Neural progenitor cell (in vitro differentiated cells): ENCODE results near the gene SCN7A. TPM values are rescaled to one million over a fixed set of nuclear protein-coding genes. Genes with fewer than 3 reads are reported as not detected.

ENCODE experiments used
- DNase-seq: peaks from one replicate; pipeline ENCODE4 v3.0.0-alpha.2; 2016; ENCODE audit warnings: low spot score
- H2AFZ ChIP-seq: fragments of 200-600 bp; sonication (generic); replicated peaks from 2 replicates; pipeline ENCODE4 v1.6.1; 2016; ENCODE audit warnings: antibody characterized with exemption
- H3F3A ChIP-seq: fragments of 200-600 bp; sonication (generic); 2 replicates; pipeline ENCODE4 v1.6.1; 2016; ENCODE audit warnings: antibody characterized with exemption, low read depth
- H3K27ac ChIP-seq: fragments of 200-600 bp; sonication (generic); 2 replicates; pipeline ENCODE4 v1.5.1; 2016; ENCODE audit warnings: mild to moderate bottlenecking
- H3K27me3 ChIP-seq: fragments of 200-600 bp; sonication (generic); 2 replicates; pipeline ENCODE4 v1.6.1; 2016; ENCODE audit warnings: mild to moderate bottlenecking, moderate library complexity
- H3K36me3 ChIP-seq: fragments of 200-600 bp; sonication (generic); 2 replicates; pipeline ENCODE4 v1.5.1; 2016
- H3K4me1 ChIP-seq: fragments of 200-600 bp; sonication (generic); 2 replicates; pipeline ENCODE4 v1.6.1; 2016; ENCODE audit warnings: mixed run types
- H3K4me2 ChIP-seq: fragments of 200-600 bp; sonication (generic); 2 replicates; pipeline ENCODE4 v1.6.1; 2016
- H3K4me3 ChIP-seq: fragments of 200-600 bp; sonication (generic); 2 replicates; pipeline ENCODE4 v1.5.1; 2016
- H3K79me2 ChIP-seq: fragments of 200-600 bp; sonication (generic); 2 replicates; pipeline ENCODE4 v1.6.1; 2016; ENCODE audit warnings: low read depth
- H3K9ac ChIP-seq: fragments of 200-600 bp; sonication (generic); 2 replicates; pipeline ENCODE4 v1.6.1; 2016
- H3K9me3 ChIP-seq: fragments of 200-600 bp; sonication (generic); 2 replicates; pipeline ENCODE4 v1.5.1; 2016; ENCODE audit warnings: low read depth
- H4K20me1 ChIP-seq: fragments of 200-600 bp; sonication (generic); 2 replicates; pipeline ENCODE4 v1.6.1; 2016; ENCODE audit warnings: low read depth
- H3K27ac Mint-ChIP-seq: 3 replicates; pipeline ENCODE4 v1.8.0; 2021; ENCODE audit warnings: mixed read lengths
- H3K27me3 Mint-ChIP-seq: 2 replicates; pipeline ENCODE4 v1.8.0; 2022; ENCODE audit warnings: low read depth, mild to moderate bottlenecking, inconsistent platforms, moderate library complexity, mixed read lengths; ENCODE audit not compliant: insufficient read depth
- H3K36me3 Mint-ChIP-seq: 3 replicates; pipeline ENCODE4 v1.8.0; 2021; ENCODE audit warnings: mixed read lengths
- H3K4me1 Mint-ChIP-seq: 3 replicates; pipeline ENCODE4 v1.8.0; 2021; ENCODE audit warnings: mixed read lengths
- H3K4me3 Mint-ChIP-seq: 3 replicates; pipeline ENCODE4 v1.8.0; 2021; ENCODE audit warnings: mild to moderate bottlenecking, moderate library complexity, mixed read lengths
- H3K9me3 Mint-ChIP-seq: 3 replicates; pipeline ENCODE4 v1.8.0; 2020; ENCODE audit warnings: mixed read lengths
- EZH2 ChIP-seq: fragments of 200-600 bp; sonication (generic); IDR thresholded peaks from 2 replicates; pipeline ENCODE4 v1.6.1; 2017; ENCODE audit warnings: antibody characterized with exemption, mild to moderate bottlenecking, moderate library complexity
- EZH2phosphoT487 ChIP-seq: fragments of 200-600 bp; sonication (generic); IDR thresholded peaks from 2 replicates; pipeline ENCODE4 v1.6.1; 2017; ENCODE audit warnings: antibody characterized with exemption
- total RNA-seq: library from RNA; depleted of rRNA; stranded (reverse); fragments of >200 nt; gene quantifications from 2 replicates; pipeline ENCODE4 v1.2.3, GENCODE V29; 2015; ENCODE audit warnings: low replicate concordance
- TF ChIP-seq, protein P1 (sequence below): fragments of 200-600 bp; sonication (generic); IDR thresholded peaks from 2 replicates; pipeline ENCODE4 v1.5.1; 2017; ENCODE audit warnings: antibody characterized with exemption, mild to moderate bottlenecking

SCN7A gene
- total RNA-seq, 1 donor from 2014 or later: 1.0 TPM

GRCh38 chr2:166384774-166385173 lies 109.3 kb downstream of the SCN7A start:
- peaks cover 2% of the 10 kb centered on the region for H3K27me3 Mint-ChIP-seq
- H3K27ac Mint-ChIP-seq: no peak overlapping the region
- H3K36me3 ChIP-seq: no peaks in the 10 kb centered on the region

GRCh38 chr2:166382448-166382847 lies 111.6 kb downstream of the SCN7A start:
- no peak overlapping the region for H3K27ac ChIP-seq
- no peak overlapping the region for H3K27ac Mint-ChIP-seq
- no peak for DNase-seq

More at GRCh38 chr2:166384774-166385173, 109.3 kb downstream of the SCN7A start:
- no peaks in the 10 kb centered on the region for H3K9me3 Mint-ChIP-seq
- Histone ChIP-seq H3K4me3 (no peak overlapping the region), H3K4me1 (no peaks in the 10 kb centered on the region), H3K9ac (no peak overlapping the region), H3K4me2 (no peak overlapping the region), H3K9me3 (no peaks in the 10 kb centered on the region), H2AFZ (no peak overlapping the region), H3K27ac (no peak overlapping the region), H4K20me1 (no peaks in the 10 kb centered on the region), H3K79me2 (no peaks in the 10 kb centered on the region), H3K27me3 (peaks cover 2% of the 10 kb centered on the region), H3F3A (no peaks in the 10 kb centered on the region)
- H3K36me3 Mint-ChIP-seq: no peaks in the 10 kb centered on the region
- no peaks in the 10 kb centered on the region for H3K4me1 Mint-ChIP-seq
- no peak overlapping the region for H3K4me3 Mint-ChIP-seq
- TF ChIP-seq EZH2phosphoT487 (no peak), EZH2 (no peak)
- TF ChIP-seq, protein P1, sequence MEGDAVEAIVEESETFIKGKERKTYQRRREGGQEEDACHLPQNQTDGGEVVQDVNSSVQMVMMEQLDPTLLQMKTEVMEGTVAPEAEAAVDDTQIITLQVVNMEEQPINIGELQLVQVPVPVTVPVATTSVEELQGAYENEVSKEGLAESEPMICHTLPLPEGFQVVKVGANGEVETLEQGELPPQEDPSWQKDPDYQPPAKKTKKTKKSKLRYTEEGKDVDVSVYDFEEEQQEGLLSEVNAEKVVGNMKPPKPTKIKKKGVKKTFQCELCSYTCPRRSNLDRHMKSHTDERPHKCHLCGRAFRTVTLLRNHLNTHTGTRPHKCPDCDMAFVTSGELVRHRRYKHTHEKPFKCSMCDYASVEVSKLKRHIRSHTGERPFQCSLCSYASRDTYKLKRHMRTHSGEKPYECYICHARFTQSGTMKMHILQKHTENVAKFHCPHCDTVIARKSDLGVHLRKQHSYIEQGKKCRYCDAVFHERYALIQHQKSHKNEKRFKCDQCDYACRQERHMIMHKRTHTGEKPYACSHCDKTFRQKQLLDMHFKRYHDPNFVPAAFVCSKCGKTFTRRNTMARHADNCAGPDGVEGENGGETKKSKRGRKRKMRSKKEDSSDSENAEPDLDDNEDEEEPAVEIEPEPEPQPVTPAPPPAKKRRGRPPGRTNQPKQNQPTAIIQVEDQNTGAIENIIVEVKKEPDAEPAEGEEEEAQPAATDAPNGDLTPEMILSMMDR: peak; percentile 65
- peak; percentile 13 for DNase-seq

GRCh38 chr2:166380615-166381014 lies 113.4 kb downstream of the SCN7A start:
- Histone ChIP-seq H3K27ac (no peak overlapping the region), H3K4me2 (no peak overlapping the region), H3K79me2 (no peaks in the 10 kb centered on the region), H3K27me3 (peaks cover 39% of the 10 kb centered on the region), H3K9me3 (no peaks in the 10 kb centered on the region), H2AFZ (no peak overlapping the region), H4K20me1 (no peaks in the 10 kb centered on the region), H3K36me3 (no peaks in the 10 kb centered on the region), H3K4me3 (no peak overlapping the region), H3K9ac (no peak overlapping the region), H3K4me1 (no peaks in the 10 kb centered on the region), H3F3A (peaks cover 12% of the 10 kb centered on the region)
- H3K27me3 Mint-ChIP-seq: peaks cover 5% of the 10 kb centered on the region
- H3K27ac Mint-ChIP-seq: no peak overlapping the region
- TF ChIP-seq, protein P1: no peak
- TF ChIP-seq EZH2 (no peak), EZH2phosphoT487 (no peak)
- no peak for DNase-seq
- no peaks in the 10 kb centered on the region for H3K4me1 Mint-ChIP-seq
- H3K4me3 Mint-ChIP-seq: no peak overlapping the region
- no peaks in the 10 kb centered on the region for H3K9me3 Mint-ChIP-seq
- no peaks in the 10 kb centered on the region for H3K36me3 Mint-ChIP-seq

More at GRCh38 chr2:166382448-166382847, 111.6 kb downstream of the SCN7A start:
- Mint-ChIP-seq H3K9me3 (no peaks in the 10 kb centered on the region), H3K4me1 (no peaks in the 10 kb centered on the region), H3K4me3 (no peak overlapping the region), H3K36me3 (no peaks in the 10 kb centered on the region), H3K27me3 (peaks cover 2% of the 10 kb centered on the region)
- no peak overlapping the region for H3K4me2 ChIP-seq
- TF ChIP-seq EZH2phosphoT487 (no peak), EZH2 (no peak)
- TF ChIP-seq, protein P1: no peak
- H4K20me1 ChIP-seq: no peaks in the 10 kb centered on the region
- H3K79me2 ChIP-seq: no peaks in the 10 kb centered on the region
- no peak overlapping the region for H3K4me3 ChIP-seq
- no peak overlapping the region for H2AFZ ChIP-seq
- no peaks in the 10 kb centered on the region for H3K4me1 ChIP-seq
- peaks cover 23% of the 10 kb centered on the region for H3K27me3 ChIP-seq
- H3K9me3 ChIP-seq: no peaks in the 10 kb centered on the region
- H3F3A ChIP-seq: no peaks in the 10 kb centered on the region
- H3K9ac ChIP-seq: no peak overlapping the region
- no peaks in the 10 kb centered on the region for H3K36me3 ChIP-seq
